H1 (cell line): Measurements from ENCODE around the gene PLEKHG5. TPM values are rescaled to one million over a fixed set of nuclear protein-coding genes. Genes with fewer than 3 reads are reported as not detected.

Experiments
- CTCF ChIA-PET: fragments of 300-600 bp; sonication (Branson Sonifier 250); formaldehyde crosslinking; loops from one replicate; lab custom pipeline; 2021; ENCODE audit not compliant: partially characterized antibody; lab: Charles Lee
- POLR2A ChIA-PET: fragments of 300-600 bp; sonication (Branson Sonifier 250); formaldehyde crosslinking; loops from one replicate; lab custom pipeline; 2021; ENCODE audit warnings: inconsistent platforms; ENCODE audit not compliant: partially characterized antibody; lab: Charles Lee
- DNase-seq, 2 experiments: peaks; one replicate each; pipeline versions ENCODE4 v3.0.0 to v3.0.0-alpha.2; 2010 to 2022; ENCODE audit warnings: low spot score in 2 of 2, low read depth in 1 of 2, mixed read lengths in 1 of 2
- FAIRE-seq: peaks from 2 replicates; lab custom pipeline; 2011; peaks lifted over from hg19 to GRCh38; lab: Jason Lieb, UNC
- H2AFZ ChIP-seq: 2 replicates; pipeline ENCODE4 v1.8.1; 2012; ENCODE audit warnings: low read length, inconsistent platforms
- H2AK5ac ChIP-seq: 2 replicates; pipeline ENCODE4 v1.6.1; 2013; ENCODE audit warnings: low read depth, low read length
- H2BK120ac ChIP-seq: replicated peaks from 2 replicates; pipeline ENCODE3; 2013; ENCODE audit warnings: low read depth, low read length, inconsistent platforms
- H2BK12ac ChIP-seq: 2 replicates; pipeline ENCODE4 v1.6.1; 2013; ENCODE audit warnings: low read depth, low read length
- H2BK15ac ChIP-seq: 2 replicates; pipeline ENCODE4 v1.6.1; 2013; ENCODE audit warnings: low read length
- H2BK20ac ChIP-seq: 2 replicates; pipeline ENCODE4 v1.6.1; 2013; ENCODE audit warnings: low read length
- H2BK5ac ChIP-seq: 2 replicates; pipeline ENCODE4 v1.6.1; 2013; ENCODE audit warnings: low read depth, low read length
- H3K14ac ChIP-seq: 2 replicates; pipeline ENCODE4 v1.6.1; 2013; ENCODE audit warnings: inconsistent platforms; ENCODE audit not compliant: insufficient read length
- H3K18ac ChIP-seq: 2 replicates; pipeline ENCODE4 v1.6.1; 2013; ENCODE audit warnings: low read length; ENCODE audit errors: extremely low read depth
- H3K23ac ChIP-seq: 2 replicates; pipeline ENCODE4 v1.6.1; 2013; ENCODE audit warnings: inconsistent platforms; ENCODE audit not compliant: insufficient read length
- H3K23me2 ChIP-seq: 2 replicates; pipeline ENCODE4 v1.6.1; 2013; ENCODE audit warnings: low read depth, low read length
- H3K27ac ChIP-seq: 2 replicates; pipeline ENCODE4 v1.6.1; 2011; ENCODE audit warnings: low read depth, low read length, inconsistent platforms
- H3K27me3 ChIP-seq, 4 experiments: replicated peaks in 1 of 4; 1 replicate in 1 of 4; 2 replicates in 3 of 4; pipeline versions ENCODE4 v1.6.1 to v1.8.1; 2011 to 2013; ENCODE audit warnings: low read length in 3 of 4, mild to moderate bottlenecking in 3 of 4, inconsistent platforms in 2 of 4, mixed read lengths in 2 of 4, moderate library complexity in 1 of 4; ENCODE audit not compliant: control insufficient read depth in 3 of 4, insufficient read depth in 3 of 4; ENCODE audit errors: extremely low read depth in 1 of 4
- H3K36me3 ChIP-seq, 4 experiments: 2 replicates each; pipeline versions ENCODE4 v1.6.1 to v1.8.1; 2011 to 2013; ENCODE audit warnings: mild to moderate bottlenecking in 4 of 4, low read length in 3 of 4, moderate library complexity in 2 of 4, control low read depth in 1 of 4, inconsistent platforms in 1 of 4; ENCODE audit not compliant: insufficient read depth in 4 of 4, control insufficient read depth in 2 of 4
- H3K4ac ChIP-seq: replicated peaks from 2 replicates; pipeline ENCODE3; 2013; ENCODE audit warnings: low read length, low read depth, mixed read lengths, inconsistent platforms; ENCODE audit not compliant: insufficient read length
- H3K4me1 ChIP-seq, 4 experiments: replicated peaks in 1 of 4; 1 replicate in 1 of 4; 2 replicates in 3 of 4; pipeline versions ENCODE4 v1.6.1 to v1.8.1; 2011 to 2013; ENCODE audit warnings: low read length in 3 of 4, inconsistent platforms in 2 of 4, mixed read lengths in 1 of 4; ENCODE audit not compliant: insufficient read depth in 4 of 4, control insufficient read depth in 3 of 4
- H3K4me2 ChIP-seq, 2 experiments: 2 replicates each; pipeline versions ENCODE4 v1.6.1 to v1.8.1; 2011 to 2013; ENCODE audit warnings: low read depth in 2 of 2, low read length in 2 of 2, control low read depth in 1 of 2, inconsistent platforms in 1 of 2, mild to moderate bottlenecking in 1 of 2; ENCODE audit not compliant: insufficient read depth in 1 of 2
- H3K4me3 ChIP-seq, 4 experiments: fragments of 200-600, 300-600 bp in 1 of 4; sonication (generic), shearing (Covaris generic), sonication (Bioruptor Twin) in 1 of 4; 2 replicates each; pipeline versions ENCODE4 v1.5.1 to v1.8.1; 2011 to 2016; ENCODE audit warnings: low read length in 4 of 4, low read depth in 3 of 4, control low read depth in 2 of 4, inconsistent platforms in 2 of 4, mild to moderate bottlenecking in 2 of 4, mixed read lengths in 1 of 4, moderate library complexity in 1 of 4; ENCODE audit not compliant: insufficient read depth in 2 of 4; ENCODE audit errors: extremely low read depth in 1 of 4
- H3K56ac ChIP-seq: replicated peaks from 2 replicates; pipeline ENCODE3; 2013; ENCODE audit warnings: low read depth, mild to moderate bottlenecking, mixed read lengths, low read length, inconsistent platforms; ENCODE audit not compliant: insufficient read length
- H3K79me1 ChIP-seq: 2 replicates; pipeline ENCODE4 v1.6.1; 2013; ENCODE audit warnings: low read depth, low read length, control low read depth
- H3K79me2 ChIP-seq, 2 experiments: 2 replicates each; pipeline versions ENCODE4 v1.6.1 to v1.8.1; 2012 to 2013; ENCODE audit warnings: low read length in 2 of 2, mild to moderate bottlenecking in 2 of 2, inconsistent platforms in 1 of 2; ENCODE audit not compliant: insufficient read depth in 2 of 2, control insufficient read depth in 1 of 2
- H3K9ac ChIP-seq, 4 experiments: replicated peaks in 1 of 4; 1 replicate in 1 of 4; 2 replicates in 3 of 4; pipeline versions ENCODE4 v1.6.1 to v1.8.1; 2011 to 2013; ENCODE audit warnings: low read depth in 3 of 4, low read length in 3 of 4, control low read depth in 2 of 4, mild to moderate bottlenecking in 2 of 4, moderate library complexity in 2 of 4, inconsistent platforms in 1 of 4; ENCODE audit errors: extremely low read depth in 1 of 4
- H3K9me3 ChIP-seq, 2 experiments: 2 replicates each; pipeline versions ENCODE4 v1.6.1 to v1.8.1; 2012 to 2013; ENCODE audit warnings: mild to moderate bottlenecking in 2 of 2, moderate library complexity in 2 of 2, control low read depth in 1 of 2, inconsistent platforms in 1 of 2, low read depth in 1 of 2, low read length in 1 of 2, mixed read lengths in 1 of 2; ENCODE audit not compliant: insufficient read depth in 2 of 2
- H4K20me1 ChIP-seq, 2 experiments: replicated peaks in 1 of 2; 2 replicates each; pipeline versions ENCODE3 to v1.8.1; 2011 to 2013; ENCODE audit warnings: inconsistent platforms in 2 of 2, low read length in 2 of 2, mild to moderate bottlenecking in 1 of 2; ENCODE audit not compliant: insufficient read depth in 2 of 2, control insufficient read depth in 1 of 2
- H4K5ac ChIP-seq: 2 replicates; pipeline ENCODE4 v1.6.1; 2013; ENCODE audit warnings: low read length, low read depth, mixed read lengths, inconsistent platforms; ENCODE audit not compliant: insufficient read length
- H4K8ac ChIP-seq: 2 replicates; pipeline ENCODE4 v1.8.0; 2013; ENCODE audit warnings: mild to moderate bottlenecking, moderate library complexity, low read length, inconsistent platforms; ENCODE audit not compliant: insufficient read depth; ENCODE audit errors: extremely low read depth
- H4K91ac ChIP-seq: replicated peaks from 2 replicates; pipeline ENCODE3; 2013; ENCODE audit warnings: low read length, mixed read lengths, inconsistent platforms; ENCODE audit not compliant: insufficient read length
- EGR1 ChIP-seq: IDR thresholded peaks from 2 replicates; pipeline ENCODE4 v1.6.1; 2011; ENCODE audit warnings: low read depth, low read length, borderline replicate concordance
- POLR2AphosphoS5 ChIP-seq: IDR thresholded peaks from 2 replicates; pipeline ENCODE4 v1.6.1; 2011; ENCODE audit warnings: low read depth, low read length
- WGBS, 2 experiments: shearing (Covaris generic) in 1 of 2; methylation state at CpG; one replicate each; pipeline versions ENCODE4 v1.1.6 to v1.1.7; 2013 to 2015; ENCODE audit warnings: low lambda C conversion rate in 2 of 2, mixed read lengths in 2 of 2, inconsistent platforms in 1 of 2, low coverage in 1 of 2, missing lambda C conversion rate in 1 of 2; ENCODE audit not compliant: insufficient replicate concordance in 2 of 2, insufficient coverage in 1 of 2, insufficient read length in 1 of 2; ENCODE audit errors: extremely low coverage in 1 of 2, missing lambda C conversion rate in 1 of 2; 5-methylcytosine and 5-hydroxymethylcytosine counted together
- polyA plus RNA-seq, 7 experiments: library from polyadenylated mRNA; depleted of rRNA in 3 of 7; stranded (reverse) in 5 of 7; unstranded in 2 of 7; fragments of >200 nt in 5 of 7; fragments of 200-250 nt in 2 of 7; gene quantifications; 1 replicate in 5 of 7; 2 replicates in 1 of 7; 4 replicates in 1 of 7; pipeline versions ENCODE4 v1.2.1 to v1.2.3, GENCODE V29; 2011 to 2013; ENCODE audit warnings: missing spikeins in 2 of 7, mixed read lengths in 2 of 7
- total RNA-seq: library from RNA; stranded (reverse); fragmentation: NEBNext Ultra II Directional; extraction: Animal tissue kit (Norgen Biotek cat#: 25700); gene quantifications from 2 replicates; pipeline ENCODE4 v1.2.1, GENCODE V29; 2021

The PLEKHG5 gene
- total and polyA plus RNA-seq, 2 of the 8 experiments (the other 6 are each of a cell fraction or from before 2014, with no cell fraction given) = 10.4 to 13.8 TPM

GRCh38 chr1:6460301-6461050 lies 31.0 kb downstream of the PLEKHG5 start:
- FAIRE-seq = no peak
- no peaks in the 10 kb centered on the region; the same call in 1 of the 2 replicates for H3K23me2 ChIP-seq
- H2BK12ac ChIP-seq = no peak overlapping the region
- peak overlapping the region in 1 of 4 experiments; percentile 43; a peak in 3 of 8 replicates for H3K4me3 ChIP-seq
- H3K36me3 ChIP-seq = peaks cover 0 to 6% (median 3%) of the 10 kb centered on the region in 4 experiments; a peak in 1 of 8 replicates
- no peak overlapping the region for H2AFZ ChIP-seq
- no peak overlapping the region for H3K4ac ChIP-seq
- H4K5ac ChIP-seq = no peak overlapping the region
- 0 out of 2 replicates have a peak, but pooled peaks have one; percentile 10 for TF ChIP-seq EGR1
- no peak for TF ChIP-seq POLR2AphosphoS5
- ChIA-PET POLR2A (interaction anchor here (0.8 to 2.8 kb wide), 7 partner anchors 10 to 194 kb away, joined by 3 to 10 read pairs (median 3); no protein-coding TSS in a partner anchor), CTCF (interaction anchor here (0.9 to 6.1 kb wide), 10 partner anchors 9 to 69 kb away, joined by 3 to 31 read pairs (median 6); no protein-coding TSS in a partner anchor)
- H3K18ac ChIP-seq = no peak overlapping the region; the same call in 1 of the 2 replicates
- no peak overlapping the region for H3K23ac ChIP-seq
- no peak overlapping the region for H4K91ac ChIP-seq
- WGBS, 2 experiments = 58% methylated on average over 27 of the region's 39 CpGs; no CpG with 5 or more reads in 1 of the 2 experiments
- peak overlapping the region; percentile 59; the same call in 1 of the 2 replicates for H4K8ac ChIP-seq
- no peaks in the 10 kb centered on the region for H3K9me3 ChIP-seq
- no peak overlapping the region; the same call in 1 of the 2 replicates for H3K27ac ChIP-seq
- H2BK20ac ChIP-seq = no peak overlapping the region
- DNase-seq = no peak
- no peak overlapping the region for H2AK5ac ChIP-seq
- no peaks in the 10 kb centered on the region for H3K79me1 ChIP-seq
- peak overlapping the region; percentile 71; the same call in 1 of the 2 replicates for H2BK5ac ChIP-seq
- no peaks in the 10 kb centered on the region for H4K20me1 ChIP-seq
- H2BK120ac ChIP-seq = no peak overlapping the region
- no peak overlapping the region for H2BK15ac ChIP-seq
- H3K4me2 ChIP-seq = peak overlapping the region in 1 of 2 experiments; percentile 54; a peak in 2 of 4 replicates
- H3K4me1 ChIP-seq = peaks cover 0 to 16% (median 12%) of the 10 kb centered on the region in 4 experiments; a peak in 5 of 7 replicates
- H3K79me2 ChIP-seq = no peaks in the 10 kb centered on the region
- H3K14ac ChIP-seq = no peak overlapping the region
- H3K9ac ChIP-seq = no peak overlapping the region; a peak in 1 of 7 replicates
- H3K56ac ChIP-seq = no peak overlapping the region
- peaks cover 0 to 13% (median 7%) of the 10 kb centered on the region in 4 experiments; a peak in 3 of 7 replicates for H3K27me3 ChIP-seq
